GM12865 (cell line): ENCODE measurements around the gene ZNF664.

ENCODE experiments used
- DNase-seq: peaks from one replicate; pipeline ENCODE4 v3.0.0; 2010; ENCODE audit warnings: low read depth
- H3K4me3 ChIP-seq: 2 replicates; pipeline ENCODE4 v1.5.1; 2011; ENCODE audit warnings: mild to moderate bottlenecking, low read depth, low read length, control low read depth
- CTCF ChIP-seq: IDR thresholded peaks from 2 replicates; pipeline ENCODE4 v1.5.1; 2011; ENCODE audit warnings: low read length, control low read depth, low read depth, inconsistent platforms; ENCODE audit not compliant: insufficient read depth; ENCODE audit errors: missing control alignments

ZNF664 gene

GRCh38 chr12:123941624-123942237 is 31.3 kb upstream of the ZNF664 start:
- no peak overlapping the region for H3K4me3 ChIP-seq
- no peak for DNase-seq
- TF ChIP-seq CTCF: no peak

- H3K4me3 ChIP-seq: no peak overlapping the region
- no peak for TF ChIP-seq CTCF
- DNase-seq: no peak
Observed at GRCh38 chr12:123942238-123942653, 30.8 kb upstream of the ZNF664 start.

GRCh38 chr12:123942911-123943648 is 29.9 kb upstream of the ZNF664 start:
- DNase-seq: no peak
- no peak for TF ChIP-seq CTCF
- no peak overlapping the region for H3K4me3 ChIP-seq

- DNase-seq: no peak
- TF ChIP-seq CTCF: no peak
- H3K4me3 ChIP-seq: no peak overlapping the region
Observed at GRCh38 chr12:123943816-123944215, 29.2 kb upstream of the ZNF664 start.

GRCh38 chr12:123944696-123945095 is 28.3 kb upstream of the ZNF664 start:
- no peak for TF ChIP-seq CTCF
- DNase-seq: no peak
- H3K4me3 ChIP-seq: no peak overlapping the region

- DNase-seq: no peak
- no peak for TF ChIP-seq CTCF
- H3K4me3 ChIP-seq: no peak overlapping the region
Observed at GRCh38 chr12:123945287-123946151, 27.5 kb upstream of the ZNF664 start.
